ENCODE data around the gene KCTD17.

- TF ChIP-seq CTCF (IDR thresholded peaks at IDR 0.05 in 4 of 5, conservative IDR thresholded peaks at IDR 0.05 in 1 of 5) (no peak), POLR2A (IDR thresholded peaks at IDR 0.05) (no peak)
Observed at GRCh38 chr22:37064553-37064952, 13.0 kb downstream of the KCTD17 start.
